ENCODE measurements around the gene RAB36.

RAB36 gene

GRCh38 chr22:23184100-23184763, 39.0 kb downstream of the RAB36 start:
- no peak for DNase-seq

GRCh38 chr22:23184764-23185113, 39.5 kb downstream of the RAB36 start:
- DNase-seq = no peak

DNA sequence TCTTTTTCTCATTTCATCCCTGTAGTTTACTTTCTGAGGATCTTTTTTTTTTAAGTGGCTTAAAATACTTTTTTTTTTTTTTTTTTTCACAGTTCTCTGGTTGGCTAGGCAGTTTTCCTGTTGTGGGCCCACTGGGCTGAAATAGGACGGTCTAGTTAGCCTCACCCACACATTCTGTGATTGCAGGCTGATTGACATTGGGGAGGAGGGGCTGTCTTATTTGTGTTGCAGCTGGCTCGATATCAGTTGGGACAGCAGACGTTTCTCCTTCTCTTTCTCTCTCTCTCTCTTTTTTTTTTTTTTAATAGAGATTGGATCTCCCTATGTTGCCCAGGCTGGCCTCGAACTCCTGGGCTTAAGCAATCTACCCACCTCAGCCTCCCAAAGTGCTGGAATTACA, 41.9 kb downstream of the RAB36 start:
- DNase-seq = no peak

DNA sequence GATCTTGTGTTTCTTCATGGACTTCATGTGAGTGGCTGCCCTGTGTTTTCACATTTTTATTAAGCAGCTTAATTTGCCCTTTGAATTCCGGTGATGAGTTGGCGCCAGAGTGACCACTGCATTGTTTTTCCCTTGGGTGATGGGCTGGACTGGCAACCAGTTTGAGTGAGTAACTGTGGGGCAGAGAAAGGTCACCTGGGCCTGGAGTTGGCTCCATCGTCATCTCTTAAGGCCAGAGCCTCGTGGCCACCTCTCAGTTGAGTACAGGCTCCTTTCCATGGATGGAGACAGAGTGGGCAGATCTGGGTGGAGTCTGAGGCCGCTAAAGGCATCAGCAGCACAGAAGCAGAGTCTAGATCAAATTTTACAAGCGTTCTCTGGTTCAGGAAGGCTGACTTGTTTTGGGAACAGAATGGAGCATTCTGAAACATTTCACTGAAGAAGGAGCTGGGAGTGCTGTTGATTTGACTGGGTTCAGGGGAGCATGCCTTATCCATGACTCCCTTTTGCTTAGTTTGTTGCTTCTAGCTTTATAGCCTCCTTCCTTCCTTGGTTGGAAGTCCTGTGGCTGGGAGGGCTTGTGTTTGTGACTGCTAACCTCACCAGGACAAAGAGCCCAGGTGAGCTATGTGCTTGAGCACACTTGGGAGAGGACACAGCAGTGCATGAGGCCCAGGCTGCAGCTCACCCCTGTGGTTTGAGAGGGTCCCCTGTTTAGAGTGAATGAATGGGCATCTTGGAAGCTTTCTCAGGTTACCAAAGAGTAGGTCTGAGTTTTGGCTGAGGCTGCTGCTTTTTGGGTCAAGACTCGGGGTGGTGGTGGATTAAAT, 42.8 kb downstream of the RAB36 start:
- DNase-seq = no peak

GRCh38 chr22:23190526-23190925, 45.2 kb downstream of the RAB36 start:
- DNase-seq = no peak

DNA sequence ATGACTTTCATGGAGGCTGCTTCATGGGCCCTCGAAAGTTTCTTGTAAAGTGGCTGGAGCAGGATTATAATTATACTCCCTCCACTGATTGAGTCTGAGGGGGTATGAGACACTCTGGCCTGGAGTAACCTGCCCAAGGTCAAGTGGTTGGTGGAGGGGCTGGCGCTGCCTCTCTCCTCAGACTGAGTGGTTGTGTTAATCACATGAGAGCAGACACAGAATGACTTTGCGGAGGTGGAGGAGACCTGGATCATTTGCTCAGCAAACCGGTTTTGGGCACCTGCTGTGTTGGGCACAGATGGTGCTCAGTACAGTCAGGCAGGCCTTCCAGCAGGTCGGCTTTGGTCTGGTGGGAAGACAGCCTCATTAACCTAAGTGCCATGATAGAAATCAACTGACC, 46.9 kb downstream of the RAB36 start:
- no peak for DNase-seq

DNA sequence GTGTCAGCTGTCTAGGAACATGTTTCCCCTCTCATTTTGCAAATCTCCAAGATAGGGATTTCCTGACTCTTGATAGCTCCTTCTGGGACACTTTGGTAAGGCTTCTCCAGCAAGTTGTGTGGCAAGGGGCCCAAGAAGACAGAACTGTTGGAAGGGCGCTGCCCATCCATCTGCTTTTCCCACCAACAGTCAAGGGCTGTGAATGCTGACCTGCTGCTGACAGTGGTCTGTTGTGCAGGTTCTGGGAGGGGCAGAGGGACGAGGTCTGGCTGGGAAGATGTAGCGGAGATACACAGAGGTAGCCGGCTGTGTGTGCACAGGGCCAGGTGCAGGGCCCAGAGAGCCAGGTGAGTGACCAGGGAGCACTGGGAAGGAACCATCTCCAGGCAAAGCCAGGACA, 47.3 kb downstream of the RAB36 start:
- DNase-seq = no peak

DNA sequence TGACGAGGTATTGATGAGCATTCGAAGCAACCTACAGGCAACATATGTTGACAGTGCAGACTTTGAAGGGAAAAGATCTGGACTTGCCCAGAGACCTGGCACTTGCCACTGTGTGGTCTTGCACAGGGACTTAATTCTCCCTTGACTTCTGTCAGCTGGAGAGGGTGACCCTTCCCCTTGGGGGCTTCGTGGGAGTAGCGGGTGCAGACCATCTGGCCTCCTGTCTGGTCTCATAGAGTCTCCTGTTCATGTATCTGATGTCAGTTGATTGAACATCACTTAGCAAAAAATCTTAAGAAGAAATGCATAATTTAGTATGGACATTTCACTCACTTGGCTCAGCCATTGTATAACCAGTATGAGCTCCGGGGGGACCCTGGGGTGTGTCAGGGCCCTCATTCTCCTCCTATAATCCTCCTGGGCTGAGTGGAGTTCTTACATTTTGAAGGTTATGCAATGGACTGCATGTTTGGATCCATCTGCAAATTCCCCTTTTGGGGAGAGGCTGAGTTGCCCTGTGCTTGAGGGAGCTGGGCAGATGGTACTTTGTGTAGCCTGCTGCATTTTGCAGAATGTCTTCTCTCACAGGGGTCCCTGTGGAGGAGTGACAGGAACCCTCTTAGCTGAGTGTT, 48.0 kb downstream of the RAB36 start:
- DNase-seq = no peak

GRCh38 chr22:23193882-23194281, 48.6 kb downstream of the RAB36 start:
- no peak for DNase-seq

- no peak for DNase-seq
Measured at GRCh38 chr22:23196165-23196564, 50.9 kb downstream of the RAB36 start.

- no peak for DNase-seq
Measured at GRCh38 chr22:23197836-23198235, 52.6 kb downstream of the RAB36 start.

DNA sequence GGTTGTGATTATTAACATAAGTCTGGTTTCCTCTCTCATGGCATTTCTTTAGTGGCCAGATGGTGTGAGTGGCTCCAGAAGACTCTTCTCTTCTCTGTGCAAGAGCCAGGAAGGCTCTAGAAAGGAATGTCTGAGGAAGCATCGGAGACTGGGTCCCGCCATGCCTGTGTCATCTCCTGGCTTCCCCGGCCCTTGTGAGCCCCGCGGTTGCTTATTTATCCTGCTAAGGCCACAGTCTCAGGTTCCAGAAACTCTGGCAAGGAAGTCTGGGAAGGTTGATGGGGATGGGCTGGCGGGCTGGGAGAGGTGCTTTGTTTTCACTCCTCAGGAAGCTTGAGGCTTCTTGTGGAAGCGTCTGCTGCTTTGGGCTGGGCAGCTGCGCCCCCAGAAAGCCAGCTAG, 53.9 kb downstream of the RAB36 start:
- DNase-seq = no peak

- DNase-seq = no peak
Measured at GRCh38 chr22:23200898-23201297, 55.6 kb downstream of the RAB36 start.

DNA sequence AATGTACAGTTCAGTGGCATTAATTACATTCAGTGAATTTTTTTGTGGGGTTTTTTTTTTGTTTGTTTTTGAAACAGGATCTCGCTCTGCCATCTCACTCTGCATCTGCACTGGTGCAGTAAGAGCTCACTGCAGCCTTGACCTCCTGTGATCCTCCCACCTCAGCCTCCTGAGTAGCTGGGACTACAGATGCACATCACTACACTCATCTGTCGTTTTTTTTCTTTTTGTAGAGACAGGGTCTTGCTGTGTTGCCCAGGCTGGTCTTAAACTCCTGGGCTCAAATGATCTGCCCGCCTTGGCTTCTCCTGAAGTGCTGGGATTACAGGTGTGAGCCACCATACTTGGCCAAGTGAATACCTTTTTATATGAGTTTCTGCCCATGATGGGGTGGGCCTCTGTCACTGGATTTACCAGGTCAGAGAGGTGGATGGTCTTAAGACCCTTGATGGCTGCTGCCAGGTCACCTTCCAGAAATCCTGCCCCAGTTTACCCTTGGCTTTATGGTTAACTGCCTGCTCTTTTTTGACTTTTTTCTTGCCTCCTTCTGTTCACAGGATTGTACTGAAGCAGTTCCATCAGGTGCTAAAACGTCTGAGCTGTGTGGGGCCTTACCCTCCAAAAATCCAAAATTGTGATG, 57.7 kb downstream of the RAB36 start:
- no peak for DNase-seq

DNA sequence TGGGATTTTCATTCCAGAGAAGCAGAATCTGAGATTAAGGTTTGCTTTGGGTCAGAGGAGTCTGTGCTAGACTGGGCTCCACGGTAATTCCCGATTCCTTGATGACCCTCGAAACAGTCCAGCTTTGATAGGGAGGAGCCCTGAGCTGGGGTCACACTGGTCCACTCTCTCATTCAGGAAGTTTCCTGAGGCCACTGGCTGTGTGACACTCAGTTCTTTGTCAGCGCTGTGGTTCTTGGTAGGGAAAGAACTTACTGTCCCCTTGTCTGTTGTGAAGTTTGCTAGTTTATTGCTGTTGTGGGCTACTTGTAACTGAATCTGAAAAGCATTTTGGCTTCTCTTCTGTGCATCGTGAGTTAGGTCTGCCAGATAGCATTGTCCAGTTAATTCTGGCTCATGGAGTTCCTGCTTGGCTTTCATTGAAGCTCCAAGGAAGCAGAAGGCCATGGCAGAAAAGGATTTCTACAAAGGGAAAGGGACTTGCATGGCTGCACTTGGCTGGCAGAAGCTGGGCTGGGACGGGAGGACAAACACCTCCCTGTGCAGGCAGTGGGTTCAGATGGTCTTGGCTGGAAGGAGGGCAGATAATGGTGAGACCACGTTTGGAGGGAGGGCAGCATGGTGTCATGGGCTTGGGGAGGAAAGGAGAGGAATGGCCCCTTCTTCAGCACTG, 58.3 kb downstream of the RAB36 start:
- DNase-seq = no peak

- no peak for DNase-seq
Measured at GRCh38 chr22:23204125-23204488, 58.8 kb downstream of the RAB36 start.

DNA sequence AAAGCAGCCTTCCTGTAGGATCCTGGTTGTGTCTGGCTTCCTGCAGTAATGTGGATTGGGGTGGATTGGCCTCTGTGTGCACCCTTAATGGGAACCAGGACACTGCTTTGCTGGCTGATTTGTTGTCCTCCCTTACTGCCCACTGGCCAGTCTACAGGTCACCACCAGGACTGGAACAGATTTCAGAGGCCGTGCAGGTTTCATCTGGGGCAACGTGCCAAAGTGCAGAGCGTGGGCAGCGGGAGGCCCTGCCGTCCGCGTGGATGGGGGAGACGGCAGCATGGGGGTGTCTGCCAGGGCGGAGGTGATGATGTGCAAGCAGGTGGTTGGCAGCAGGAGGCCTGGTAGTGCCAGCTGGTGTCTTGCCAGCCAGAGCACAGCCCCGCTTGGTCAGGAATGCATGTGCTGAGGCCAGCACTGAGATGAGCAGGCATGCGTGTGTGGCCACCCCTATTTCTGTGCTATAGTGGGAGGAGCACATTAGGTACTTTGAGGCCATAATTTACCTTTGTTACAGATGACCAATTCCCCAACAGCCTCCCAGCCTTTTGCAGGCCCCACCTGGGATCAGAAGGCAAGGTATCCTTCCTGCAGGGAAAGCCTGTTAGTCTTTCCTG, 59.4 kb downstream of the RAB36 start:
- DNase-seq = no peak

DNA sequence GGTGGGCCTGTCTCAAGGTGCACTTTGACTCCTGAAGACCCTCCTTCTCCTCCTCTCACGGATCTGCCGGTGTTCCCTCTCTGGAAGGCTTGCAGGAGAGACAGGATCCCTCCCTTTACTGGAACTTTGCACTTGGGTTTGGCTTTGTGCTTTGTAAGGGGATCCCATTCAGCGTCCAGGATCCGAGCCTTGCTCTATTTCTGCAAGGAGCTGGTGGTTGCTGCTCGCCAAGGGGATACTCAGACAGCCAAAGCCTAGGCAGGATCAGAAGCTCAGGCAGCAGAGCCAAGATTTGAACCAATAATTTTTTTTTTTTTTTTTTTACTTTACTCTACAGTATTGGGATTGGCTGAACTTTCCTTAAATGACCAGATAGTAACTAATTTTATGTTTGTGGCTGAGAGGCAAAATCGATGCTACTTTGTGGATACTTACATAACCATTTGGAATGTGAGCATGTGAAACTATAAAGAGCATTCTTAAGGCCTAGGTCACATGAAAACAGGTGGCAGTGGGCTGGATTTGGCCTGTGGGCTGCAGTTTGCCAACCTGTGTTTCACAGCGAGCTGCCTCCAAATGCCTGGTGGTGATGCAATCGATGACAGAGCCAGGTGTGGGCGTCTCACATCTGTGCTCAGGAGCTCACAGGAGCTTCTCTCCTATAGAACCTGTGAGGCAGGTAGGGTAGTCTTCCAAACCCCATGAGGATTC, 60.2 kb downstream of the RAB36 start:
- DNase-seq = no peak

DNA sequence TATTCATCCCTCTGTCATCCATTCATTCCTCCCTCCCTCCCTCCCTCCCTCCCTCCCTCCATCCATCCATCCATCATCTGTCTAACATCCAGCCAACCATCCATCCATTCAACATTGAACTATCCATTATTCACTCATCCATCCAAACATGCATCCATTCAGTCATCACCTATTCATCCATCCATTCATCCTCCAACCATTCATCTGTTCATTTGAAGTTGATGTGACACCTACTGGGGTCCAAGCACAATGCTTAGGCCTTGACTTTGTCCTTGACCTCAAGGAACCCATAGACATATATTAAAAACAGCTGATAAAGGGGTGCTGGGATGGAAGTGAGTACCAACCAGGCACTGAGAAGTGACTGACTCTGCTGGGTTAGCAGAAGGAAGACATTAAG, 61.6 kb downstream of the RAB36 start:
- no peak for DNase-seq

GRCh38 chr22:23207729-23208393, 62.6 kb downstream of the RAB36 start:
- no peak for DNase-seq

GRCh38 chr22:23210428-23211170, 65.3 kb downstream of the RAB36 start:
- DNase-seq = no peak

Measured in T-helper 9 cell (primary cell).